Measurements from ENCODE around the gene RNF19B. TPM values are rescaled to one million over a fixed set of nuclear protein-coding genes. Genes with fewer than 3 reads are reported as not detected.

The RNF19B gene
- total and polyA plus RNA-seq, 2 of the 13 experiments (the other 11 are each of a cell fraction or from before 2014, with no cell fraction given), result 15.3 to 22.5 TPM

- TF ChIP-seq, protein P1, sequence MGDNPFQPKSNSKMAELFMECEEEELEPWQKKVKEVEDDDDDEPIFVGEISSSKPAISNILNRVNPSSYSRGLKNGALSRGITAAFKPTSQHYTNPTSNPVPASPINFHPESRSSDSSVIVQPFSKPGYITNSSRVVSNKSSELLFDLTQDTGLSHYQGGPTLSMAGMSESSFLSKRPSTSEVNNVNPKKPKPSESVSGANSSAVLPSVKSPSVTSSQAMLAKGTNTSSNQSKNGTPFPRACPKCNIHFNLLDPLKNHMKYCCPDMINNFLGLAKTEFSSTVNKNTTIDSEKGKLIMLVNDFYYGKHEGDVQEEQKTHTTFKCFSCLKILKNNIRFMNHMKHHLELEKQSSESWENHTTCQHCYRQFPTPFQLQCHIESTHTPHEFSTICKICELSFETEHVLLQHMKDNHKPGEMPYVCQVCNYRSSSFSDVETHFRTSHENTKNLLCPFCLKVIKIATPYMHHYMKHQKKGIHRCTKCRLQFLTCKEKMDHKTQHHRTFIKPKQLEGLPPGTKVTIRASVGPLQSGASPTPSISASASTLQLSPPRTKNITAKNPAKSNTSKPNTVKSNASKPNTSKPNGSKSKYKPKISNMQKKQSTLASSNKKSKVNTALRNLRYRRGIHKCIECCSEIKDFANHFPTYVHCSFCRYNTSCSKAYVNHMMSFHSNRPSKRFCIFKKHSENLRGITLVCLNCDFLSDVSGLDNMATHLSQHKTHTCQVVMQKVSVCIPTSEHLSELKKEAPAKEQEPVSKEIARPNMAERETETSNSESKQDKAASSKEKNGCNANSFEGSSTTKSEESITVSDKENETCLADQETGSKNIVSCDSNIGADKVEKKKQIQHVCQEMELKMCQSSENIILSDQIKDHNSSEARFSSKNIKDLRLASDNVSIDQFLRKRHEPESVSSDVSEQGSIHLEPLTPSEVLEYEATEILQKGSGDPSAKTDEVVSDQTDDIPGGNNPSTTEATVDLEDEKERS (CRISPR knock-in tag; IDR thresholded peaks at IDR 0.05), result no peak
- TF ChIP-seq ZNF232 (CRISPR knock-in tag; IDR thresholded peaks at IDR 0.05; ENCODE audit: borderline replicate concordance), result no peak
Observed at GRCh38 chr1:33009561-33009960, 45.0 kb upstream of the RNF19B start (continued).

- H3K27ac ChIP-seq (ENCODE audit: extremely low read length, insufficient read depth, low read length), result no peak overlapping the region
- WGBS (ENCODE audit: low lambda C conversion rate), result 89% methylated on average over 13 of the region's 13 CpGs
- no peak overlapping the region for H3K4me3 ChIP-seq (replicated peaks in 1 of 3; ENCODE audit: insufficient read depth in 1 of 3, low read depth in 2 of 3, low read length in 3 of 3)
- BruUV-seq (replicated peaks), result no TSS peak
- ChIA-PET POLR2A (no interaction called here), CTCF (ENCODE audit: low intra/inter-chr PET ratio, low total read pairs) (no interaction called here)
- no peaks in the 10 kb centered on the region for H3K27me3 ChIP-seq (ENCODE audit: control insufficient read depth in 1 of 2, insufficient read depth in 2 of 2, low read length in 2 of 2)
- no peak overlapping the region for H3K4me2 ChIP-seq (ENCODE audit: low read depth, low read length)
- no peaks in the 10 kb centered on the region for H3K79me2 ChIP-seq (ENCODE audit: insufficient read depth, low read length)
- H2AFZ ChIP-seq (ENCODE audit: low read length), result no peak overlapping the region
- no peak overlapping the region for H3K9ac ChIP-seq (ENCODE audit: insufficient read depth, low read depth, low read length)
- in situ Hi-C loops (cut with HindIII; ENCODE audit: extremely low pct_ligation_motif_present, low pct_unique_long_range_greater_than_20kb) (loop anchor here (5.0 kb wide), 1 partner anchor 81 kb away; no protein-coding TSS in a partner anchor), intact Hi-C loops (cut with micrococcal nuclease; ENCODE audit: unreplicated experiment) (loop anchor here (10.0 kb wide), 1 partner anchor 47 kb away; no protein-coding TSS in a partner anchor)
- no peak for FAIRE-seq
- H3K9me3 ChIP-seq (ENCODE audit: low read length), result no peaks in the 10 kb centered on the region
- no peak for DNase-seq (ENCODE audit: low spot score)
- ATAC-seq, result no peak
- H4K20me1 ChIP-seq (ENCODE audit: insufficient read depth, low read length), result no peaks in the 10 kb centered on the region
- peaks cover 15% of the 10 kb centered on the region; the same call in 1 of the 2 replicates for H3K4me1 ChIP-seq (ENCODE audit: insufficient read depth, low read length)
- peaks cover 17 to 51% of the 10 kb centered on the region in 2 experiments for H3K36me3 ChIP-seq (replicated peaks in 1 of 2; ENCODE audit: control insufficient read depth in 1 of 2, insufficient read depth in 2 of 2, low read length in 2 of 2)
- TF ChIP-seq CHD2 (IDR thresholded peaks at IDR 0.05; ENCODE audit: low read depth, low read length) (no peak), MTA3 (CRISPR knock-in tag; IDR thresholded peaks at IDR 0.05) (no peak), PAF1 (CRISPR knock-in tag; IDR thresholded peaks at IDR 0.05) (0 out of 2 replicates have a peak, but pooled peaks have one; percentile 16)
Observed at GRCh38 chr1:33008051-33008914, 43.7 kb upstream of the RNF19B start.
